HG03108 (cell line): ENCODE data around the gene LLCFC1.

Experiments used
- ATAC-seq: cut with Tn5 transposase; IDR thresholded peaks from one replicate; pipeline ENCODE4 v1.9.1; 2021; ENCODE audit warnings: moderate library complexity; ENCODE audit not compliant: unreplicated experiment

LLCFC1 gene

GRCh38 chr7:142983825-142984224 is 44.5 kb downstream of the LLCFC1 start:
- no peak for ATAC-seq

- ATAC-seq, result no peak
These were observed 45.0 kb downstream of the LLCFC1 start for GRCh38 chr7:142984297-142984696.
